GM12892 (cell line): Measurements from ENCODE around the gene FAM120AOS.

Source experiments
- POLR2A ChIP-seq: IDR thresholded peaks from 2 replicates; pipeline ENCODE4 v1.6.1; 2011; ENCODE audit warnings: low read depth, low read length, control low read depth
- POLR2AphosphoS5 ChIP-seq: IDR thresholded peaks from 2 replicates; pipeline ENCODE4 v1.6.1; 2011; ENCODE audit warnings: low read depth, low read length, control low read depth

GRCh38 chr9:93427655-93428379 lies 25.6 kb downstream of the FAM120AOS start:
- TF ChIP-seq POLR2A (no peak), POLR2AphosphoS5 (no peak)
